Activated CD8-positive, alpha-beta memory T cell treated with anti-CD3 and anti-CD28 coated beads, Interleukin-2, amount 50 U/mL, for 1 hour (primary cell): ENCODE results near the gene MEX3A.
"Not testable (repeated sequence)": the region's sequence is repeated elsewhere in the genome, so short reads cannot be mapped to it uniquely, and the experiment has no call there.

Source experiments
- DNase-seq: peaks from one replicate; pipeline ENCODE4 v3.0.0-alpha.2; 2020; ENCODE audit errors: extremely low read depth

Gene MEX3A

GRCh38 chr1:156082309-156083091, at the start of gene MEX3A:
Gene MEX3A, minus strand, starts transcription at chr1:156082465. Its CDS starts 467 bp downstream, at chr1:156081998.
- DNase-seq, result no peak

- DNase-seq, result no peak
Measured at GRCh38 chr1:156130578-156130942, 48.3 kb upstream of the MEX3A start.

GRCh38 chr1:156129687-156130577, 47.7 kb upstream of the MEX3A start:
- DNase-seq, result no peak

- DNase-seq, result no peak
Measured at GRCh38 chr1:156128654-156129597, 46.7 kb upstream of the MEX3A start.

GRCh38 chr1:156128308-156128653, 46.0 kb upstream of the MEX3A start:
- no peak for DNase-seq

GRCh38 chr1:156126630-156127534, 44.6 kb upstream of the MEX3A start:
- DNase-seq, result peak; percentile 84

GRCh38 chr1:156126043-156126629, 43.9 kb upstream of the MEX3A start:
- no peak for DNase-seq

- DNase-seq, result not testable (repeated sequence)
Measured at GRCh38 chr1:156125544-156125943, 43.3 kb upstream of the MEX3A start.

GRCh38 chr1:156124557-156125483, 42.6 kb upstream of the MEX3A start:
- DNase-seq, result no peak

GRCh38 chr1:156123356-156124196, 41.3 kb upstream of the MEX3A start:
- no peak for DNase-seq

- DNase-seq, result no peak
Measured at GRCh38 chr1:156122519-156123355, 40.5 kb upstream of the MEX3A start.

GRCh38 chr1:156122086-156122485, 39.8 kb upstream of the MEX3A start:
- no peak for DNase-seq

GRCh38 chr1:156121457-156121856, 39.2 kb upstream of the MEX3A start:
- DNase-seq, result no peak

- DNase-seq, result not testable (repeated sequence)
Measured at GRCh38 chr1:156121005-156121404, 38.7 kb upstream of the MEX3A start.

- DNase-seq, result no peak
Measured at GRCh38 chr1:156120318-156120717, 38.1 kb upstream of the MEX3A start.

- no peak for DNase-seq
Measured at GRCh38 chr1:156119503-156120209, 37.4 kb upstream of the MEX3A start.
